A549 (cell line): ENCODE measurements around the gene ZNF575. TPM values are rescaled to one million over a fixed set of nuclear protein-coding genes. Genes with fewer than 3 reads are reported as not detected.

Experiments
- ATAC-seq, 2 experiments: fragments of 200-7000 bp in 1 of 2; fragments of >200 bp in 1 of 2; cut with Nextera tagmentation in 1 of 2; cut with Tn5 transposase in 1 of 2; 3 replicates each; pipeline versions ENCODE4 v1.8.0 to v1.9.1; 2018 to 2020; ENCODE audit warnings: mild to moderate bottlenecking in 1 of 2, moderate library complexity in 1 of 2
- CTCF ChIA-PET: fragments of 300-600 bp; sonication (Branson Sonifier 250); formaldehyde crosslinking; extraction: SDS; loops from one replicate; lab custom pipeline; 2021; ENCODE audit warnings: antibody characterized with exemption, inconsistent platforms; lab: Yijun Ruan, JAX
- POLR2A ChIA-PET: fragments of 350-600 bp; formaldehyde crosslinking; extraction: SDS; loops from one replicate; lab custom pipeline; 2021; ENCODE audit warnings: antibody characterized with exemption, inconsistent platforms; lab: Yijun Ruan, JAX
- DNase-seq, 2 experiments: peaks; one replicate each; pipeline versions ENCODE4 v3.0.0 to v3.0.0-alpha.2; 2011 to 2016; ENCODE audit warnings: low read depth in 1 of 2, low spot score in 1 of 2
- FAIRE-seq: peaks from 2 replicates; lab custom pipeline; 2011; peaks lifted over from hg19 to GRCh38; lab: Jason Lieb, UNC
- H3K27ac ChIP-seq, 2 experiments: fragments of >200 bp; sonication (Bioruptor Twin); formaldehyde crosslinking; 3 replicates each; pipeline ENCODE4 v1.5.1; 2016 to 2017
- H3K4me1 ChIP-seq: fragments of >200 bp; sonication (Bioruptor Twin); formaldehyde crosslinking; 3 replicates; pipeline ENCODE4 v1.6.1; 2016
- H3K4me2 ChIP-seq: fragments of >200 bp; sonication (Bioruptor Twin); formaldehyde crosslinking; 3 replicates; pipeline ENCODE4 v1.6.1; 2016
- H3K4me3 ChIP-seq: fragments of >200 bp; sonication (Bioruptor Twin); formaldehyde crosslinking; 3 replicates; pipeline ENCODE4 v1.5.1; 2016
- H3K9me3 ChIP-seq: fragments of >200 bp; sonication (Bioruptor Twin); formaldehyde crosslinking; 3 replicates; pipeline ENCODE4 v1.6.1; 2016
- CBX2 ChIP-seq: fragments of 200-600 bp; sonication (generic); IDR thresholded peaks from 2 replicates; pipeline ENCODE4 v1.6.1; 2016; ENCODE audit warnings: low read depth, mild to moderate bottlenecking, borderline replicate concordance
- CBX8 ChIP-seq: fragments of 200-600 bp; sonication (generic); IDR thresholded peaks from 2 replicates; pipeline ENCODE4 v1.6.1; 2016
- CTCF ChIP-seq: fragments of >200 bp; sonication (Bioruptor Twin); formaldehyde crosslinking; IDR thresholded peaks from 3 replicates; pipeline ENCODE4 v1.5.1; 2016
- EHF ChIP-seq: fragments of 250-450 bp; sonication (Bioruptor Pico); IDR thresholded peaks from 2 replicates; pipeline ENCODE4 v1.5.0; 2020; ENCODE audit warnings: mild to moderate bottlenecking
- EHMT2 ChIP-seq: fragments of 200-600 bp; sonication (generic); IDR thresholded peaks from 2 replicates; pipeline ENCODE4 v1.6.1; 2016; ENCODE audit warnings: antibody characterized with exemption, low read depth, mild to moderate bottlenecking, moderate library complexity
- EP300 ChIP-seq, 2 experiments: fragments of >200 bp; sonication (Bioruptor Twin); formaldehyde crosslinking; IDR thresholded peaks; 2 replicates in 1 of 2; 3 replicates in 1 of 2; pipeline ENCODE4 v1.6.1; 2016 to 2017
- ESRRA ChIP-seq: fragments of 150-350 bp; IDR thresholded peaks from 2 replicates; pipeline ENCODE4 v1.6.1; 2014; ENCODE audit warnings: mild to moderate bottlenecking, low read length, borderline replicate concordance
- FOSB ChIP-seq: fragments of 250-450 bp; sonication (Bioruptor Pico); IDR thresholded peaks from 2 replicates; pipeline ENCODE4 v1.5.0; 2020; ENCODE audit warnings: mild to moderate bottlenecking, moderate library complexity
- FOXS1 ChIP-seq: fragments of 250-450 bp; sonication (Bioruptor Pico); IDR thresholded peaks from 2 replicates; pipeline ENCODE4 v1.5.0; 2020; ENCODE audit warnings: mild to moderate bottlenecking, moderate library complexity
- HES2 ChIP-seq: fragments of >200 bp; sonication (Bioruptor Twin); formaldehyde crosslinking; IDR thresholded peaks from 2 replicates; pipeline ENCODE4 v1.6.1; 2016
- HEYL ChIP-seq: fragments of 250-450 bp; sonication (Bioruptor Pico); IDR thresholded peaks from 2 replicates; pipeline ENCODE4 v1.8.0; 2021; ENCODE audit warnings: mild to moderate bottlenecking, moderate library complexity
- HOXB5 ChIP-seq: fragments of 250-450 bp; sonication (Bioruptor Pico); IDR thresholded peaks from 2 replicates; pipeline ENCODE4 v1.5.0; 2020; ENCODE audit warnings: mild to moderate bottlenecking, moderate library complexity
- MAFK ChIP-seq: fragments of 450-650 bp; IDR thresholded peaks from 2 replicates; pipeline ENCODE4 v1.6.1; 2014; ENCODE audit not compliant: partially characterized antibody
- MAX ChIP-seq: IDR thresholded peaks from 2 replicates; pipeline ENCODE4 v1.6.1; 2012
- NPAS2 ChIP-seq: fragments of 250-450 bp; sonication (Bioruptor Pico); IDR thresholded peaks from 2 replicates; pipeline ENCODE4 v1.8.0; 2022; ENCODE audit warnings: mild to moderate bottlenecking, moderate library complexity, borderline replicate concordance
- POLR2A ChIP-seq: IDR thresholded peaks from 2 replicates; pipeline ENCODE4 v1.6.1; 2012; ENCODE audit warnings: mild to moderate bottlenecking, low read length
- POLR2AphosphoS2 ChIP-seq: conservative IDR thresholded peaks from 2 replicates; pipeline ENCODE4 v1.6.1; 2012; ENCODE audit warnings: low read length, improper control_type of control experiment, inconsistent platforms
- RAD21 ChIP-seq, 2 experiments: fragments of >200 bp in 1 of 2; sonication (Bioruptor Twin) in 1 of 2; formaldehyde crosslinking in 1 of 2; IDR thresholded peaks in 1 of 2; conservative IDR thresholded peaks in 1 of 2; 2 replicates in 1 of 2; 3 replicates in 1 of 2; pipeline ENCODE4 v1.6.1; 2012 to 2018; ENCODE audit warnings: inconsistent platforms in 1 of 2
- RARB ChIP-seq: fragments of 250-450 bp; sonication (Bioruptor Pico); IDR thresholded peaks from 2 replicates; pipeline ENCODE4 v1.8.0; 2021; ENCODE audit warnings: mild to moderate bottlenecking, moderate library complexity
- RCOR1 ChIP-seq: fragments of 150-350 bp; IDR thresholded peaks from 2 replicates; pipeline ENCODE4 v1.6.1; 2014; ENCODE audit warnings: antibody characterized with exemption, low read length, low read depth
- REST ChIP-seq: fragments of 200-600 bp; sonication (generic); IDR thresholded peaks from 2 replicates; pipeline ENCODE4 v1.6.1; 2016; ENCODE audit warnings: antibody characterized with exemption, mild to moderate bottlenecking, moderate library complexity
- RFX5 ChIP-seq: fragments of 450-650 bp; IDR thresholded peaks from 2 replicates; pipeline ENCODE4 v1.7.1; 2014; ENCODE audit warnings: antibody characterized with exemption, mild to moderate bottlenecking, moderate library complexity
- RNF2 ChIP-seq: fragments of 200-600 bp; sonication (generic); IDR thresholded peaks from 2 replicates; pipeline ENCODE4 v1.6.1; 2016; ENCODE audit warnings: low read depth, mild to moderate bottlenecking, antibody characterized with exemption, moderate library complexity, borderline replicate concordance
- SREBF2 ChIP-seq: fragments of 450-650 bp; IDR thresholded peaks from 2 replicates; pipeline ENCODE4 v1.6.1; 2014; ENCODE audit warnings: mild to moderate bottlenecking, moderate library complexity
- TFCP2L1 ChIP-seq: fragments of 250-450 bp; sonication (Bioruptor Pico); IDR thresholded peaks from 2 replicates; pipeline ENCODE4 v1.5.0; 2021; ENCODE audit warnings: mild to moderate bottlenecking
- USF2 ChIP-seq: fragments of 450-650 bp; IDR thresholded peaks from 2 replicates; pipeline ENCODE4 v1.6.1; 2014; ENCODE audit warnings: antibody characterized with exemption
- ZC3H11A ChIP-seq: fragments of 450-650 bp; IDR thresholded peaks from 2 replicates; pipeline ENCODE4 v1.6.1; 2014; ENCODE audit warnings: antibody characterized with exemption, mild to moderate bottlenecking
- ZFP36 ChIP-seq: fragments of 450-650 bp; IDR thresholded peaks from 2 replicates; pipeline ENCODE4 v1.6.1; 2014; ENCODE audit warnings: borderline replicate concordance; ENCODE audit not compliant: partially characterized antibody
- ZSCAN20 ChIP-seq: fragments of 250-450 bp; sonication (Bioruptor Pico); IDR thresholded peaks from 2 replicates; pipeline ENCODE4 v1.8.0; 2022; ENCODE audit warnings: mild to moderate bottlenecking, moderate library complexity
- WGBS: methylation state at CpG from one replicate; pipeline ENCODE4 v1.1.6; 2017; ENCODE audit errors: missing lambda C conversion rate; 5-methylcytosine and 5-hydroxymethylcytosine counted together
- polyA plus RNA-seq, 4 experiments: library from polyadenylated mRNA; depleted of rRNA in 3 of 4; stranded (reverse); fragments of >200 nt; fragmentation: RNase III in 1 of 4; extraction: RNeasy Plus Mini Kit Qiagen cat#74134 plus additional on column Dnase treatment in 1 of 4; gene quantifications; 2 replicates in 3 of 4; 3 replicates in 1 of 4; pipeline ENCODE4 v1.2.3, GENCODE V29; 2011 to 2017

ZNF575 gene
- polyA plus RNA-seq, 2 of the 4 experiments (the other 2 are of a cell fraction): 0.09 to 1.5 TPM

- no peak overlapping the region for H3K4me2 ChIP-seq
- TF ChIP-seq REST (no peak), EHMT2 (no peak), POLR2A (no peak), MAFK (no peak), CTCF (no peak), ZC3H11A (no peak), RFX5 (no peak), HEYL (CRISPR knock-in tag) (no peak), RAD21 (conservative IDR thresholded peaks at IDR 0.05 in 1 of 2, IDR thresholded peaks at IDR 0.05 in 1 of 2) (no peak), TFCP2L1 (CRISPR knock-in tag) (no peak), EHF (CRISPR knock-in tag) (no peak), POLR2AphosphoS2 (no peak), NPAS2 (no peak), FOSB (CRISPR knock-in tag) (no peak), HOXB5 (no peak)
- WGBS: 83% methylated on average over 8 of the region's 8 CpGs
- H3K4me3 ChIP-seq: no peak overlapping the region
- no peaks in the 10 kb centered on the region for H3K4me1 ChIP-seq
- no peak overlapping the region for H3K27ac ChIP-seq
- no peak for DNase-seq
- POLR2A ChIA-PET: no interaction called here
- CTCF ChIA-PET: interaction anchor here (1.3 to 12.1 kb wide), 6 partner anchors 10 to 68 kb away, joined by 3 to 89 read pairs (median 6); no protein-coding TSS in a partner anchor
- ATAC-seq: no peak
- H3K9me3 ChIP-seq: no peaks in the 10 kb centered on the region
- FAIRE-seq: no peak
These were observed 44.8 kb upstream of the ZNF575 start for GRCh38 chr19:43488179-43488578.

- Histone ChIP-seq H3K9me3 (no peaks in the 10 kb centered on the region), H3K4me3 (no peak overlapping the region), H3K4me2 (no peak overlapping the region), H3K27ac (no peak overlapping the region), H3K4me1 (no peaks in the 10 kb centered on the region)
- CTCF ChIA-PET: interaction anchor here (0.6 to 12.1 kb wide), 5 partner anchors 12 to 50 kb away, joined by 5 to 89 read pairs (median 7); partner anchors contain the start of gene PHLDB3
- WGBS: 71% methylated on average over 5 of the region's 5 CpGs
- ATAC-seq (no peak), FAIRE-seq (no peak), DNase-seq (no peak)
- POLR2A ChIA-PET: no interaction called here
- TF ChIP-seq EP300 (IDR thresholded peaks at IDR 0.05): no peak
- no peak for TF ChIP-seq ZFP36
- no peak for TF ChIP-seq REST
- TF ChIP-seq HOXB5: no peak
- TF ChIP-seq ZSCAN20 (CRISPR knock-in tag): no peak
- no peak for TF ChIP-seq CBX8
- no peak for TF ChIP-seq RCOR1
- TF ChIP-seq POLR2A: no peak
- no peak for TF ChIP-seq RNF2
- TF ChIP-seq USF2: no peak
- TF ChIP-seq MAX: no peak
- no peak for TF ChIP-seq RARB (CRISPR knock-in tag)
- TF ChIP-seq RFX5: no peak
- TF ChIP-seq ESRRA: no peak
- no peak for TF ChIP-seq HES2
- no peak for TF ChIP-seq CBX2
- no peak for TF ChIP-seq FOXS1 (CRISPR knock-in tag)
- no peak for TF ChIP-seq SREBF2
These were observed 43.7 kb upstream of the ZNF575 start for GRCh38 chr19:43489310-43489709.
